Bronchial epithelial cell (primary cell): Measurements from ENCODE around the gene MAP2K3. TPM values are rescaled to one million over a fixed set of nuclear protein-coding genes. Genes with fewer than 3 reads are reported as not detected.

Experiments used
- DNase-seq: peaks from one replicate; pipeline ENCODE4 v3.0.0-alpha.2; 2010; ENCODE audit warnings: low read depth
- FAIRE-seq: peaks from 2 replicates; lab custom pipeline; 2011; peaks lifted over from hg19 to GRCh38; lab: Jason Lieb, UNC
- H3K27me3 ChIP-seq: 2 replicates; pipeline ENCODE4 v1.5.1; 2011; ENCODE audit warnings: low read length; ENCODE audit not compliant: control insufficient read depth, insufficient read depth
- H3K36me3 ChIP-seq: 2 replicates; pipeline ENCODE4 v1.5.1; 2011; ENCODE audit warnings: low read length; ENCODE audit not compliant: control insufficient read depth, insufficient read depth
- H3K4me3 ChIP-seq: 2 replicates; pipeline ENCODE4 v1.5.1; 2011; ENCODE audit warnings: mild to moderate bottlenecking, low read depth, low read length, control low read depth
- CTCF ChIP-seq: IDR thresholded peaks from 2 replicates; pipeline ENCODE4 v1.5.1; 2011; ENCODE audit warnings: mild to moderate bottlenecking, moderate library complexity, low read length, control low read depth, inconsistent platforms; ENCODE audit not compliant: insufficient read depth, severe bottlenecking
- total RNA-seq: library from RNA; depleted of rRNA; stranded (reverse); fragments of >200 nt; gene quantifications from 2 replicates; pipeline ENCODE4 v1.2.1, GENCODE V29; 2014

The MAP2K3 gene
- total RNA-seq, 1 donor from 2014 or later = 5.3 TPM

GRCh38 chr17:21353326-21354010, 69.0 kb downstream of the MAP2K3 start:
- FAIRE-seq (no peak), DNase-seq (no peak)
- TF ChIP-seq CTCF = no peak
- Histone ChIP-seq H3K4me3 (no peak overlapping the region), H3K27me3 (no peaks in the 10 kb centered on the region), H3K36me3 (no peaks in the 10 kb centered on the region)

GRCh38 chr17:21354796-21355385, 70.4 kb downstream of the MAP2K3 start:
- no peaks in the 10 kb centered on the region for H3K36me3 ChIP-seq
- no peak for TF ChIP-seq CTCF
- no peak for DNase-seq
- no peak for FAIRE-seq
- H3K27me3 ChIP-seq = no peaks in the 10 kb centered on the region
- H3K4me3 ChIP-seq = no peak overlapping the region

- H3K27me3 ChIP-seq = no peaks in the 10 kb centered on the region
- no peak for FAIRE-seq
- H3K4me3 ChIP-seq = no peak overlapping the region
- no peak for DNase-seq
- TF ChIP-seq CTCF = no peak
- no peaks in the 10 kb centered on the region for H3K36me3 ChIP-seq
These were observed 71.1 kb downstream of the MAP2K3 start for GRCh38 chr17:21355586-21355985.

GRCh38 chr17:21356537-21357127, 72.1 kb downstream of the MAP2K3 start:
- no peaks in the 10 kb centered on the region for H3K36me3 ChIP-seq
- no peak for TF ChIP-seq CTCF
- no peak for DNase-seq
- FAIRE-seq = no peak
- no peaks in the 10 kb centered on the region for H3K27me3 ChIP-seq
- H3K4me3 ChIP-seq = no peak overlapping the region

- H3K4me3 ChIP-seq = no peak overlapping the region
- H3K27me3 ChIP-seq = no peaks in the 10 kb centered on the region
- DNase-seq = no peak
- no peak for FAIRE-seq
- TF ChIP-seq CTCF = no peak
- no peaks in the 10 kb centered on the region for H3K36me3 ChIP-seq
These were observed 72.8 kb downstream of the MAP2K3 start for GRCh38 chr17:21357281-21357680.
